Heart left ventricle (tissue), 16 donors: ENCODE data around the gene FBXW8. TPM values are rescaled to one million over a fixed set of nuclear protein-coding genes. Genes with fewer than 3 reads are reported as not detected.

Experiments used
- ATAC-seq, 4 donors: fragments of 200-7000 bp; cut with Tn5 transposase; one replicate each; pipeline ENCODE4 v1.9.1; 2020 to 2022; ENCODE audit warnings: moderate library complexity in 4 of 4, mild to moderate bottlenecking in 3 of 4, moderate number of reproducible peaks in 1 of 4
- DNase-seq, 5 donors: peaks; one replicate each; pipeline ENCODE4 v3.0.0-alpha.2; 2020
- H3K27ac ChIP-seq, 12 donors: fragments of 200-600 bp; sonication (generic) in 4 of 12; one replicate each; pipeline versions ENCODE4 v1.5.0 to v1.8.0; 2016 to 2022; ENCODE audit warnings: mild to moderate bottlenecking in 2 of 12
- H3K27me3 ChIP-seq, 9 donors: fragments of 200-600 bp; sonication (generic) in 2 of 9; one replicate each; pipeline versions ENCODE4 v1.5.1 to v1.8.0; 2016 to 2022; ENCODE audit warnings: mild to moderate bottlenecking in 3 of 9
- H3K36me3 ChIP-seq, 9 donors: fragments of 200-600 bp; sonication (generic) in 2 of 9; one replicate each; pipeline versions ENCODE4 v1.5.0 to v1.8.0; 2018 to 2022; ENCODE audit warnings: mild to moderate bottlenecking in 2 of 9
- H3K4me1 ChIP-seq, 12 donors: fragments of 200-600 bp; sonication (generic) in 4 of 12; one replicate each; pipeline versions ENCODE4 v1.5.0 to v1.8.0; 2016 to 2022; ENCODE audit warnings: mild to moderate bottlenecking in 3 of 12
- H3K4me3 ChIP-seq, 12 donors: fragments of 200-600 bp; sonication (generic) in 4 of 12; one replicate each; pipeline versions ENCODE4 v1.5.0 to v1.8.0; 2017 to 2022; ENCODE audit warnings: mild to moderate bottlenecking in 9 of 12, moderate library complexity in 4 of 12
- H3K9me3 ChIP-seq, 12 donors: fragments of 200-600 bp; sonication (generic) in 4 of 12; one replicate each; pipeline versions ENCODE4 v1.5.0 to v1.8.0; 2016 to 2022; ENCODE audit warnings: mild to moderate bottlenecking in 1 of 12
- CTCF ChIP-seq, 12 donors: fragments of 200-600 bp; sonication (generic) in 4 of 12; IDR thresholded peaks; one replicate each; pipeline versions ENCODE4 v1.5.0 to v1.8.0; 2018 to 2022; ENCODE audit warnings: antibody characterized with exemption in 12 of 12, mild to moderate bottlenecking in 5 of 12
- POLR2A ChIP-seq, 2 donors: fragments of 450-650 bp; IDR thresholded peaks; one replicate each; pipeline ENCODE4 v1.6.1; 2017; ENCODE audit warnings: antibody characterized with exemption in 2 of 2, mild to moderate bottlenecking in 2 of 2, moderate library complexity in 2 of 2
- WGBS, 4 donors: extraction: QIAGEN DNeasy Blood & Tissue Kit in 2 of 4; methylation state at CpG; one replicate each; pipeline versions ENCODE4 v1.1.5 to v1.1.7; 2013 to 2018; 5-methylcytosine and 5-hydroxymethylcytosine counted together
- intact Hi-C, 10 donors: fragments of 100-400 bp; cut with DNase I; formaldehyde crosslinking; loops; one replicate each; pipeline versions ENCODE4 v1.11.1 to v1.14.2; 2022
- polyA plus RNA-seq, 2 donors: library from polyadenylated mRNA; stranded (reverse); fragments of 200-250 nt; gene quantifications; one replicate each; pipeline ENCODE4 v1.2.3, GENCODE V29; 2013
- total RNA-seq, 9 donors: library from RNA; depleted of rRNA in 2 of 9; stranded (reverse); fragments of >200 nt in 2 of 9; fragmentation: NEBNext Ultra II Directional in 3 of 9; extraction: Animal tissue kit (Norgen Biotek cat#: 25700) in 3 of 9; gene quantifications; one replicate each; pipeline versions ENCODE4 v1.1.0 to v1.2.4, GENCODE V29; 2016 to 2023
- donor health status: ischemic (EF 13 %, LVEDD 7.1; RV severe dilation, severe dysfunction).
- donor health status: healthy with polysubstance abuse.
- donor health status: DM: no; HTN: yes; CAD: no.
- donor health status: DM: no; HTN: no; CAD: no.
- donor health status: ischemic (EF 25% LVEDD 6.9; RV normal size, moderate dysfunction).
- donor health status: ischemic (EF 25% LVEDD 5.7; RV mildly dilated, moderate dysfunction).
- donor health status: healthy.
- donor health status: DM: yes; HTN: yes; CAD: no.
- donor health status: ischemic (EF 35%, LVEDD 5.7; RV mildly dilated, moderate dysfunction).
- donor health status: nonischemic (EF 11% LVEDD 7.7; RV severe dilation, severe dysfunction).
- donor health status: DM: yes; HTN: yes; CAD: no.
- donor health status: PGD.
- donor health status: ischemic (EF 29% LVEDD 5.4; RV normal size, mild dysfunction).
- donor health status: nonischemic (EF 23%, LVEDD 6.1; RV moderate dilation, normal function).

The FBXW8 gene
- total and polyA plus RNA-seq, 11 donors: 2.4 to 9.7 (median 7.0) TPM

DNA sequence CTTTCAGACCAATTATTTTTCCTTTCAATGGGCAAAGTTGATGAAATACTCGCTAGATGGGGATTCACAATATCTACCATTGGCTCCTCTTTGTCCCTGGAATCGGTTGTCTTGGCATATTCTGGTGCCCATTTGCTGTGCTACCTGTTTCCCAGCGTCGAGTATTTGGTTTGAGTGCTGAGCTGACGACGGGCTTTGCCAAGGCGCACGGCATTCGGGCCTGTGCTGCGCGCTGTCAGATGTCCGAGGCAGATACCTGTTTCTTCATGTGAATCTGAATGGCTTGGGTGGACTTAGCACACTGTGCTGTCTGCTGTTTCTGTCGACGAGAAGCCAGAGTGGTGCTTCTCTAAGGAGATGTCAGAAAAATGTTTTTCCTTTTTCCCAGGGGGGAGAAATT, 107.5 kb downstream of the FBXW8 start:
- H3K27me3 ChIP-seq: no peaks in the 10 kb centered on the region
- 89 to 93% (median 92%) methylated on average over 14 of the region's 14 CpGs for whole genome bisulfite sequencing, 4 donors
- H3K27ac ChIP-seq: no peak overlapping the region
- no peak overlapping the region for H3K4me3 ChIP-seq
- TF ChIP-seq POLR2A (IDR thresholded peaks at IDR 0.05) (no peak), CTCF (IDR thresholded peaks at IDR 0.05) (no peak)
- H3K9me3 ChIP-seq: peaks cover 0 to 28% (median 10%) of the 10 kb centered on the region in 12 donors
- DNase-seq (no peak), ATAC-seq (no peak)
- H3K36me3 ChIP-seq: peaks cover 0 to 70% (median 40%) of the 10 kb centered on the region in 9 donors
- H3K4me1 ChIP-seq: no peaks in the 10 kb centered on the region
- intact Hi-C loops: no loop called here

- intact Hi-C loops: no loop called here
- no peak for TF ChIP-seq POLR2A (IDR thresholded peaks at IDR 0.05)
- ATAC-seq (no peak), DNase-seq (no peak)
- Histone ChIP-seq H3K9me3 (peaks cover 0 to 24% (median 9%) of the 10 kb centered on the region in 12 donors), H3K4me3 (no peak overlapping the region), H3K27me3 (no peaks in the 10 kb centered on the region), H3K27ac (no peak overlapping the region), H3K36me3 (peaks cover 0 to 70% (median 42%) of the 10 kb centered on the region in 9 donors), H3K4me1 (no peaks in the 10 kb centered on the region)
- 86 to 93% (median 90%) methylated on average over 3 of the region's 3 CpGs for WGBS, 4 donors
Observed at GRCh38 chr12:117018685-117019084, 107.9 kb downstream of the FBXW8 start.

DNA sequence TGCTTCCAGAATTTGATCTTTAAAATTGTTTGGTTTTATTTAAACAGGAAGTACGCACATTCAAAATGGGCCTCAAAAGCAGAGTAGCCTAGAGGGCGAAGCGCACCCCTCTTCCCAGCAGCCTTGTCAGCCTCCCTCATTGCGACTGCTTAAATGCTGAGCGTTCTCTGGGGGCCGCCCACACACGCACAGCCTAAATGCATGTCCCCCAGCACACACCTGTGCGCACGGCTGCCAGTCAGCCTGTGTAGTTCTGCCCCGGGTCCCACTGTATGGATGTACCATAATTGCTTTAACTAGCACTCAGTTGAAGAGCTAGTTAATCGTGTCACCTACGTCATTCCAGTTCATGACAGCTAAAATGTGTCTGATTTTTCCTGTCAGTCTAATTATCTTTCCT, 109.1 kb downstream of the FBXW8 start:
- no peak for ATAC-seq
- Histone ChIP-seq H3K4me1 (no peaks in the 10 kb centered on the region), H3K9me3 (peaks cover 0 to 13% (median 0%) of the 10 kb centered on the region in 12 donors), H3K4me3 (no peak overlapping the region), H3K36me3 (peaks cover 0 to 74% (median 50%) of the 10 kb centered on the region in 9 donors), H3K27ac (no peak overlapping the region), H3K27me3 (no peaks in the 10 kb centered on the region)
- WGBS, 4 donors: 94 to 97% (median 95%) methylated on average over 12 of the region's 12 CpGs
- TF ChIP-seq POLR2A (IDR thresholded peaks at IDR 0.05) (no peak), CTCF (IDR thresholded peaks at IDR 0.05) (no peak)
- no peak for DNase-seq
- intact Hi-C loops: loop anchor here in 4 of 10 donors (5.0 to 10.0 kb wide), 4 partner anchors 95 to 315 kb away; no protein-coding TSS in a partner anchor

DNA sequence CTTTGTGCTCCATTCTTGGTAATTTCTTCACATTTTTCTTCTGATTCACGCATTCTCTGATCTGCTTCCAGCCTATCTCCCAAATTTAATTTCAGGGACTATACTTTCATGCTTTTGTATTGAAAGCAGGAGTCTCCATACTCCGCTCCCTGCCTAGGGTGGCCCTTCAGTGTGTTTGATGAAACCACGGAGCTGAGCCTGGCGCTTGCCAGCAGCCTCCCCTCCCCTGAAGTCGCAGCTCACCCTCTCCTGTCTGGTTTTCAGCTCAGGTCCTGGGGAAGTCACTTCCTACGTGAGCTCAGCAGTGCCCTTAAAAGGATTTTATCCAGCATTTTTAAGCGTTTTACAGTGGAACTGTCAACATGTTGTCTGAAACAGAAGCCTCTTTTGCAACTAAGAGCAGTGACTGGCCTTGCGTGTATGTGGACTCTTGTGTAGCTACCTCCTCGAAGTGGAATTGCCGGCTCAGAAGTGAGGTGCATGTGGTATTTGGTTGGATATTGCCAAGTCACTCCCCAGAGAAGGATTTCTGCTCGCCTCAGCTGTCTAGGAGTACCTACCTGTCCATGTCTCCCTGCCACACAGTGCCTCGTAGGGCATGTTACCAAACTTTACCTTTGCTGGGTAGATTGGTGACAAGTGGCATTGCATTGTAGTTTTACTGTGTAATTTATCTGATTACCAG, 109.9 kb downstream of the FBXW8 start:
- Histone ChIP-seq H3K27ac (no peak overlapping the region), H3K9me3 (peaks cover 0 to 4% (median 0%) of the 10 kb centered on the region in 12 donors), H3K4me3 (no peak overlapping the region), H3K36me3 (peaks cover 0 to 72% (median 49%) of the 10 kb centered on the region in 9 donors), H3K27me3 (no peaks in the 10 kb centered on the region), H3K4me1 (peaks cover 0 to 6% (median 4%) of the 10 kb centered on the region in 12 donors)
- intact Hi-C loops: loop anchor here in 4 of 10 donors (5.0 to 10.0 kb wide), 4 partner anchors 94 to 316 kb away; no protein-coding TSS in a partner anchor
- no peak for DNase-seq
- TF ChIP-seq CTCF (IDR thresholded peaks at IDR 0.05) (no peak), POLR2A (IDR thresholded peaks at IDR 0.05) (no peak)
- ATAC-seq: no peak
- 60 to 82% (median 77%) methylated on average over 12 of the region's 12 CpGs for WGBS, 4 donors
